GM12875 (cell line): Measurements from ENCODE around the gene UBXN6.

ENCODE experiments used
- H3K4me3 ChIP-seq: one replicate; pipeline ENCODE4 v1.5.1; 2011; ENCODE audit warnings: low read depth, low read length, control low read depth
- CTCF ChIP-seq: IDR thresholded peaks from 2 replicates; pipeline ENCODE4 v1.5.1; 2011; ENCODE audit warnings: low read depth, mild to moderate bottlenecking, control low read depth, inconsistent platforms, low read length, moderate library complexity, borderline replicate concordance; ENCODE audit not compliant: insufficient read depth

Gene UBXN6

GRCh38 chr19:4431808-4432674, 25.6 kb downstream of the UBXN6 start:
- TF ChIP-seq CTCF: no peak
- no peak overlapping the region for H3K4me3 ChIP-seq

GRCh38 chr19:4431296-4431695, 26.3 kb downstream of the UBXN6 start:
- no peak for TF ChIP-seq CTCF
- H3K4me3 ChIP-seq: no peak overlapping the region

DNA sequence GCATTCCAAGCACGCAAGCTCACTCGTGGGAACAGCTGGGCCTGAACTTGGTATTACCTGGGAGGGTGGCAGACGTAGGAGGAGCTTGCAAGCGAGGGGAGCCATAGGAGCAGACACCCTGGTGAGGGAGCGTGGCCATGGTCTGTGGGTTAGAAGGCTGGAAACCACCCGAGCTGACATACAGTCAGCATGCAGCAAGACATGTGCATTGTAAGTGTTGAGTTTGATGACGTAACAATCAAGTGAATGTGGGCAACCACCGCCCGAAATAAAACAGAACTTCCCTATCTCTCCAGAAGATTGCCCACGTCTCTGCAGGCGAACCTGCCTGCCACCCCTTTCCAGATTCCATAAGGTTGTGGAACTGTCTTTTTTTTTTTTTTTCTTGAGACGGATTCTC, 26.8 kb downstream of the UBXN6 start:
- no peak overlapping the region for H3K4me3 ChIP-seq
- no peak for TF ChIP-seq CTCF

DNA sequence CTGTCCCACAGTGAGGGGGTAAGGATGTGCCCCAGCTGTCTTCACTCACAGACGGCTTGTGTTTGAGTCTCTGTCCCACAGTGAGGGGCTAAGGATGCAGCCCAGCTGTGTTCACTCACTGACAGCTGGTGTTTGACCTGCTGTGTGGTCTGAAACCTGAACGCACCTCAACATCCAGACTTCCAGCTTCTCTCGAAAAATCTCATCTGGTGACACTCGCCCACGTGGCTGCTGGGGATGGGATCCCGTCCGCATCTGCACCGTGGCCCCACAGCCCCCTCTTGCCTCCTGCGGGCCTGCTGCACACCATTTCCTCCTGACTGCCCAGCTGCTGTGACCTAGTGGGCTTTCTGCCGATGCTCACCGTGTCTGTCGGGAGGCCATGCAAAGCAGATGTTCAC, 27.8 kb downstream of the UBXN6 start:
- TF ChIP-seq CTCF: no peak
- H3K4me3 ChIP-seq: no peak overlapping the region

- no peak overlapping the region for H3K4me3 ChIP-seq
- no peak for TF ChIP-seq CTCF
These were observed 28.3 kb downstream of the UBXN6 start for GRCh38 chr19:4429256-4429655.

- no peak for TF ChIP-seq CTCF
- H3K4me3 ChIP-seq: no peak overlapping the region
These were observed 29.1 kb downstream of the UBXN6 start for GRCh38 chr19:4428326-4428975.

DNA sequence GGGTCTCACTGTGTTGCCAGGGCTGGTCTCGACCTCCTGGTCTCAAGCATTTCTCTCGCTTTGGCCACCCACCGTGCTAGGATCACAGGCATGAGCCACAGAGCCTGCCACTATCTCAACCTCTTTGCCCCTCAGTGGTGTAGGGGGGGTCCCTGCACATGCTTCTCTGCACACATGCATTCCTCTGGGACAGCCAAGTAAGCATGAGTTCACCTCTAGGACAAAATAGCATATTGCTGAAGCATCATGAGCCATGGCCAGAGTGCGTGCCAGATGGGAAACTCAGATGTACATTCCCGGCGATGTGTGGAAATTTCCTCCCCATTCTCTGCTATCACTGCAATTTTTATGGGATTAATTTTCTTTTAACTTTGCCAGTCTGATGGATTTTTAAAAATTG, 32.1 kb downstream of the UBXN6 start:
- no peak overlapping the region for H3K4me3 ChIP-seq
- no peak for TF ChIP-seq CTCF
